ENCODE measurements around the gene GDF7.

DNA sequence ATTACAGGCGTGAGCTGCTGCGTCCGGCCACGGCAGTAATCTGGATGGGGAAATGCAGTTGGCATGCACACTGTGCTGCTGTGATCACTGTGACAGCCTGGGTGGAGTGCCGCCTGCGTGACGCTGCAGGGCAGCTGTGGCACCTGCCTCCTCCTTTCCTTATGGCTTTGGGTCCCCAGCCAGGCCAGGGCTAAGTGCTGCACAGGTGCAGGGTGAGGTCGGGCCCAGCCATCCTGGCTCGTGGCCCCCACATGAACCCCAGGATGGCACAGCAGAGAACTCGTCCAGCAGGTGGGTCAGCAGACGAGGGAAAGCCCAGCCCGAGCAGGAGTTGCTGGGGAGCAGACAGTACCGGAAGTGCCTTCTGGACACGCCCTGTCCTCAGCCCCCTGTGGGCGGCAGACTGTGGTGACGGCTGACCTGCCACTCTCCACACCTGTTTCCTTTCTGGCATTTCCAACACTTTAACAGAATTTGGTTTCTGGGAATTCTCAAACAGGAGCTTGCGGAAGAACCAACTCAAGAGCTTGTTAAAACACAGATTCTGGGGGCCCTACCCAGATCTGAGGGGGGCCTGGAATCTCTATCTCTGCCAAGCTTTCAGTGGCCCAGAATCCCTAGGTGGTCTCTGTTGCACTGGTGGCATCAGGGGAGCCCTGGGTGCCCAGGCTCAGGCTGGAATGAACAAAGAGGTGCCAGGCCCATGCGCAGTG is 33.0 kb upstream of the GDF7 start:
- TF ChIP-seq, protein P1, sequence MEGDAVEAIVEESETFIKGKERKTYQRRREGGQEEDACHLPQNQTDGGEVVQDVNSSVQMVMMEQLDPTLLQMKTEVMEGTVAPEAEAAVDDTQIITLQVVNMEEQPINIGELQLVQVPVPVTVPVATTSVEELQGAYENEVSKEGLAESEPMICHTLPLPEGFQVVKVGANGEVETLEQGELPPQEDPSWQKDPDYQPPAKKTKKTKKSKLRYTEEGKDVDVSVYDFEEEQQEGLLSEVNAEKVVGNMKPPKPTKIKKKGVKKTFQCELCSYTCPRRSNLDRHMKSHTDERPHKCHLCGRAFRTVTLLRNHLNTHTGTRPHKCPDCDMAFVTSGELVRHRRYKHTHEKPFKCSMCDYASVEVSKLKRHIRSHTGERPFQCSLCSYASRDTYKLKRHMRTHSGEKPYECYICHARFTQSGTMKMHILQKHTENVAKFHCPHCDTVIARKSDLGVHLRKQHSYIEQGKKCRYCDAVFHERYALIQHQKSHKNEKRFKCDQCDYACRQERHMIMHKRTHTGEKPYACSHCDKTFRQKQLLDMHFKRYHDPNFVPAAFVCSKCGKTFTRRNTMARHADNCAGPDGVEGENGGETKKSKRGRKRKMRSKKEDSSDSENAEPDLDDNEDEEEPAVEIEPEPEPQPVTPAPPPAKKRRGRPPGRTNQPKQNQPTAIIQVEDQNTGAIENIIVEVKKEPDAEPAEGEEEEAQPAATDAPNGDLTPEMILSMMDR (IDR thresholded peaks at IDR 0.05): no peak
- TF ChIP-seq EP300 (IDR thresholded peaks at IDR 0.05; ENCODE audit: borderline replicate concordance in 1 of 2, low read depth in 1 of 2, low read length in 1 of 2): no peak
